MM.1S (cell line): ENCODE results near the gene GEMIN2.

ENCODE experiments used
- DNase-seq: peaks from one replicate; pipeline ENCODE4 v3.0.0-alpha.2; 2015
- H2AFZ ChIP-seq: fragments of 300-600 bp; sonication (generic); 2 replicates; pipeline ENCODE4 v1.6.0; 2016; ENCODE audit warnings: antibody characterized with exemption, low read length
- H3F3A ChIP-seq: fragments of 300-600 bp; sonication (generic); 2 replicates; pipeline ENCODE4 v1.6.1; 2016; ENCODE audit warnings: mild to moderate bottlenecking, antibody characterized with exemption, low read length, moderate library complexity, mixed read lengths; ENCODE audit not compliant: insufficient read depth
- H3K27ac ChIP-seq: fragments of 300-600 bp; sonication (generic); 2 replicates; pipeline ENCODE4 v1.5.1; 2016; ENCODE audit warnings: mild to moderate bottlenecking, low read length
- H3K27me3 ChIP-seq: fragments of 300-600 bp; sonication (generic); replicated peaks from 2 replicates; pipeline ENCODE4 v1.6.0; 2016; ENCODE audit warnings: low read length; ENCODE audit not compliant: insufficient read depth
- H3K36me3 ChIP-seq: fragments of 300-600 bp; sonication (generic); replicated peaks from 2 replicates; pipeline ENCODE4 v1.6.1; 2016; ENCODE audit warnings: mild to moderate bottlenecking, low read length, mixed read lengths; ENCODE audit not compliant: insufficient read depth
- H3K4me1 ChIP-seq: fragments of 300-600 bp; sonication (generic); 2 replicates; pipeline ENCODE4 v1.6.1; 2016; ENCODE audit warnings: low read length, mixed read lengths
- H3K4me2 ChIP-seq: fragments of 300-600 bp; sonication (generic); 2 replicates; pipeline ENCODE4 v1.6.0; 2016; ENCODE audit warnings: low read depth, low read length
- H3K4me3 ChIP-seq: fragments of 300-600 bp; sonication (generic); 2 replicates; pipeline ENCODE4 v1.5.1; 2016; ENCODE audit warnings: low read length, mixed read lengths
- H3K79me2 ChIP-seq: fragments of 300-600 bp; sonication (generic); 2 replicates; pipeline ENCODE4 v1.6.1; 2016; ENCODE audit warnings: mixed run types, low read length, mixed read lengths
- H3K9ac ChIP-seq: fragments of 300-600 bp; sonication (generic); 2 replicates; pipeline ENCODE4 v1.6.1; 2016; ENCODE audit warnings: low read length, mixed read lengths
- H3K9me2 ChIP-seq: fragments of 300-600 bp; sonication (generic); replicated peaks from 2 replicates; pipeline ENCODE4 v1.6.1; 2016; ENCODE audit warnings: mild to moderate bottlenecking, low read length, mixed read lengths; ENCODE audit not compliant: insufficient read depth
- H3K9me3 ChIP-seq: fragments of 300-600 bp; sonication (generic); replicated peaks from 2 replicates; pipeline ENCODE4 v1.6.1; 2016; ENCODE audit warnings: mild to moderate bottlenecking, low read length, mixed read lengths; ENCODE audit not compliant: insufficient read depth
- H4K20me1 ChIP-seq: fragments of 300-600 bp; sonication (generic); 2 replicates; pipeline ENCODE4 v1.6.1; 2016; ENCODE audit warnings: mild to moderate bottlenecking, low read length, moderate library complexity, mixed read lengths; ENCODE audit not compliant: insufficient read depth
- EZH2 ChIP-seq: fragments of 300-600 bp; sonication (generic); optimal IDR thresholded peaks from 2 replicates; pipeline ENCODE3; 2017; ENCODE audit warnings: low read depth, mild to moderate bottlenecking, antibody characterized with exemption, low read length, mixed read lengths
- EZH2phosphoT487 ChIP-seq: fragments of 300-600 bp; sonication (generic); IDR thresholded peaks from 2 replicates; pipeline ENCODE4 v1.6.1; 2018; ENCODE audit warnings: antibody characterized with exemption, low read length
- TF ChIP-seq, protein P1 (sequence below): fragments of 300-600 bp; sonication (generic); IDR thresholded peaks from 2 replicates; pipeline ENCODE4 v1.5.1; 2016; ENCODE audit warnings: antibody characterized with exemption, low read length, mixed read lengths

Gene GEMIN2

DNA sequence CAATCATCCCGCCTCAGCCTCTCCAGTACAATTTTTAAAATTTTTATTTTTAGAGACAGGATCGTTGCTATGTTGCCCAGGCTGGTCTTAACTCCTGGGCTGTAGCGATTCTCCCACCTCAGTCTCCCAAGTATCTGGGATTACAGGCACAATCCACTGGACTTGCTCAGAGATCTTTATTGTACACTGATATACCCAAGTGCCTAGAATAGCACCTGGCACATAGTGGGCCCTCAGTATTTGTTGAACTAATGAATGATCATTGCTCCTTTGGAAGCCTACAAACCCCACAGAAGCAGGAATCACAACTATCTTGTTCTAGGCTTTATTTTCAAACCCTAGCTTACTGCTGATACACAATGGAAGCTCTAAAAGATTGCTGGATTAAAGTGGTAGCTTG lies 59.1 kb downstream of the GEMIN2 start:
- H3K79me2 ChIP-seq = peaks cover 44% of the 10 kb centered on the region

DNA sequence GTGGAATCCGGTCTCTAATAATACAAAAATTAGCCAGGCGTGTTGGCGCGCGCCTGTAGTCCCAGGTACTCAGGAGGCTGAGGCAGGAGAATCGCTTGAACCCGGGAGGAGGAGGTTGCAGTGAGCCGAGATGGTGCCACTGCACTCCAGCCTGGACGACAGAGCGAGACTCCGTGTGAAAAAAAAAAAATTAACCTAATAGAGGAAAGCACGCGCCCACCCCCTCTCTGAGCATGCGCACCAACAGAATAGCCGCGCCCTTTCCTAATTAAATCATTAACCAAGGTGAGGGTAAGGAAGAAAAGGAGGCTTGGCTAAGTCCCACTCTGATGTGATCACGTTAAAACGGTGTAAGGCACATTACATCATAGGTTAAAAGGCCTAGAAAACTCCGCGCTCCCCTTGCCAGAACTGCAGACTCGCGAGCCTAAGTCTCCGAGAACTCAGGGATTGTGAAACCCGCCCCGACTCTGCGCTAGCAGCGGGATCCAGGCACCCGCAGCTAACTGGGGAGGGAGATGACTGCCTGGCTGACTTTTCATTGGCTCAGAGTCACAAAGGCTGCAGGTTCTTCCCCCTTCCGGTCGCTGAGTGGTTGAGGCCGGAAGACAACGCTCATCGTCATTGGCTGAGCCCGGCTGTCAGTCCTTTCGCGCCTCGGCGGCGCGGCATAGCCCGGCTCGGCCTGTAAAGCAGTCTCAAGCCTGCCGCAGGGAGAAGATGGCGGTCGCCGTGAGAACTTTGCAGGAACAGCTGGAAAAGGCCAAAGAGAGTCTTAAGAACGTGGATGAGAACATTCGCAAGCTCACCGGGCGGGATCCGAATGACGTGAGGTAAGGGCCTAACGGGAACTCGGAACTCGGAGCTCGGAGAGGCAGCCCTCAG lies 60.7 kb downstream of the GEMIN2 start, which contains the start of gene PNN:
Gene PNN, plus strand, starts transcription at position 695 of the 885 bp plus-strand sequence. Its CDS starts 26 bp downstream, at position 721.
- H3K4me3 ChIP-seq = peak within 1 kb of the TSS; percentile 84
- H4K20me1 ChIP-seq = no peaks in the 10 kb centered on the region
- H3K79me2 ChIP-seq = peaks cover 28% of the 10 kb centered on the region
- DNase-seq = peak; percentile 96
- no peaks in the 10 kb centered on the region for H3K9me3 ChIP-seq
- peak within 1 kb of the TSS; percentile 48 for H2AFZ ChIP-seq
- TF ChIP-seq, protein P1, sequence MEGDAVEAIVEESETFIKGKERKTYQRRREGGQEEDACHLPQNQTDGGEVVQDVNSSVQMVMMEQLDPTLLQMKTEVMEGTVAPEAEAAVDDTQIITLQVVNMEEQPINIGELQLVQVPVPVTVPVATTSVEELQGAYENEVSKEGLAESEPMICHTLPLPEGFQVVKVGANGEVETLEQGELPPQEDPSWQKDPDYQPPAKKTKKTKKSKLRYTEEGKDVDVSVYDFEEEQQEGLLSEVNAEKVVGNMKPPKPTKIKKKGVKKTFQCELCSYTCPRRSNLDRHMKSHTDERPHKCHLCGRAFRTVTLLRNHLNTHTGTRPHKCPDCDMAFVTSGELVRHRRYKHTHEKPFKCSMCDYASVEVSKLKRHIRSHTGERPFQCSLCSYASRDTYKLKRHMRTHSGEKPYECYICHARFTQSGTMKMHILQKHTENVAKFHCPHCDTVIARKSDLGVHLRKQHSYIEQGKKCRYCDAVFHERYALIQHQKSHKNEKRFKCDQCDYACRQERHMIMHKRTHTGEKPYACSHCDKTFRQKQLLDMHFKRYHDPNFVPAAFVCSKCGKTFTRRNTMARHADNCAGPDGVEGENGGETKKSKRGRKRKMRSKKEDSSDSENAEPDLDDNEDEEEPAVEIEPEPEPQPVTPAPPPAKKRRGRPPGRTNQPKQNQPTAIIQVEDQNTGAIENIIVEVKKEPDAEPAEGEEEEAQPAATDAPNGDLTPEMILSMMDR = no peak
- no peak for TF ChIP-seq EZH2phosphoT487
- TF ChIP-seq EZH2 = no peak
- peak within 1 kb of the TSS; percentile 94 for H3K9ac ChIP-seq
- peaks cover 3% of the 10 kb centered on the region; the same call in 1 of the 2 replicates for H3K36me3 ChIP-seq
- peaks cover 4% of the 10 kb centered on the region; the same call in 1 of the 2 replicates for H3K4me1 ChIP-seq
- H3K4me2 ChIP-seq = peak within 1 kb of the TSS; percentile 59
- H3F3A ChIP-seq = peaks cover 12% of the 10 kb centered on the region
- peak within 1 kb of the TSS; percentile 72; the same call in 1 of the 2 replicates for H3K27ac ChIP-seq
- H3K9me2 ChIP-seq = no peaks in the 10 kb centered on the region
- no peaks in the 10 kb centered on the region for H3K27me3 ChIP-seq

More for the DNA sequence above, 59.1 kb downstream of the GEMIN2 start:
- Histone ChIP-seq H3K27ac (no peak overlapping the region), H3K9me2 (no peaks in the 10 kb centered on the region), H3F3A (peaks cover 16% of the 10 kb centered on the region), H4K20me1 (no peaks in the 10 kb centered on the region), H3K9me3 (no peaks in the 10 kb centered on the region), H3K4me1 (peaks cover 4% of the 10 kb centered on the region; the same call in 1 of the 2 replicates), H3K4me3 (no peak overlapping the region), H3K36me3 (peaks cover 3% of the 10 kb centered on the region; the same call in 1 of the 2 replicates), H3K9ac (no peak overlapping the region), H2AFZ (no peak overlapping the region), H3K27me3 (no peaks in the 10 kb centered on the region), H3K4me2 (no peak overlapping the region)
- TF ChIP-seq EZH2phosphoT487 (no peak), EZH2 (no peak)
- TF ChIP-seq, protein P1 = no peak
- no peak for DNase-seq

- peaks cover 5% of the 10 kb centered on the region; the same call in 1 of the 2 replicates for H3F3A ChIP-seq
- peak overlapping the region; percentile 84 for H3K4me3 ChIP-seq
- peaks cover 3% of the 10 kb centered on the region; the same call in 1 of the 2 replicates for H3K36me3 ChIP-seq
- no peak for DNase-seq
- H3K9me3 ChIP-seq = no peaks in the 10 kb centered on the region
- H3K9me2 ChIP-seq = no peaks in the 10 kb centered on the region
- TF ChIP-seq, protein P1 = no peak
- TF ChIP-seq EZH2 = no peak
- no peaks in the 10 kb centered on the region for H4K20me1 ChIP-seq
- peak overlapping the region; percentile 56; the same call in 1 of the 2 replicates for H3K27ac ChIP-seq
- H3K79me2 ChIP-seq = peaks cover 28% of the 10 kb centered on the region
- no peak overlapping the region for H2AFZ ChIP-seq
- peak overlapping the region; percentile 59 for H3K4me2 ChIP-seq
- H3K27me3 ChIP-seq = no peaks in the 10 kb centered on the region
- peaks cover 4% of the 10 kb centered on the region; the same call in 1 of the 2 replicates for H3K4me1 ChIP-seq
- H3K9ac ChIP-seq = peak overlapping the region; percentile 94
Observed at GRCh38 chr14:39175445-39176262, 61.5 kb downstream of the GEMIN2 start.
